Subcutaneous abdominal adipose tissue (tissue), 5 donors: ENCODE measurements around the gene AHDC1.

ENCODE experiments used
- H3K27ac ChIP-seq: one replicate; pipeline ENCODE4 v1.7.0; 2013; ENCODE audit warnings: low read depth, mild to moderate bottlenecking, inconsistent platforms, low read length, moderate library complexity
- H3K27me3 ChIP-seq, 5 donors: one replicate each; pipeline ENCODE4 v1.7.0; 2013; ENCODE audit warnings: low read length in 5 of 5, inconsistent platforms in 1 of 5; ENCODE audit not compliant: control insufficient read depth in 5 of 5, insufficient read depth in 4 of 5
- H3K36me3 ChIP-seq, 5 donors: one replicate each; pipeline ENCODE4 v1.7.0; 2013; ENCODE audit warnings: low read length in 5 of 5; ENCODE audit not compliant: control insufficient read depth in 5 of 5, insufficient read depth in 5 of 5
- H3K4me1 ChIP-seq, 5 donors: one replicate each; pipeline ENCODE4 v1.7.0; 2013; ENCODE audit warnings: low read length in 5 of 5, mild to moderate bottlenecking in 3 of 5, moderate library complexity in 1 of 5; ENCODE audit not compliant: control insufficient read depth in 5 of 5, insufficient read depth in 5 of 5
- H3K4me3 ChIP-seq, 5 donors: one replicate each; pipeline ENCODE4 v1.7.0; 2013; ENCODE audit warnings: low read length in 5 of 5, low read depth in 1 of 5
- H3K9ac ChIP-seq, 5 donors: one replicate each; pipeline ENCODE4 v1.7.0; 2013; ENCODE audit warnings: low read length in 5 of 5, mild to moderate bottlenecking in 4 of 5, moderate library complexity in 3 of 5
- H3K9me3 ChIP-seq, 5 donors: one replicate each; pipeline ENCODE4 v1.7.0; 2013; ENCODE audit warnings: low read length in 5 of 5; ENCODE audit not compliant: control insufficient read depth in 5 of 5
- donor health status: healthy.
- donor health status: healthy.
- donor health status: healthy.
- donor health status: healthy.
- donor health status: healthy.

AHDC1 gene

GRCh38 chr1:27566462-27567145 is 37.3 kb downstream of the AHDC1 start:
- no peaks in the 10 kb centered on the region for H3K9me3 ChIP-seq
- H3K27me3 ChIP-seq: no peaks in the 10 kb centered on the region
- H3K27ac ChIP-seq: no peak overlapping the region
- H3K4me3 ChIP-seq: no peak overlapping the region
- no peaks in the 10 kb centered on the region for H3K36me3 ChIP-seq
- H3K9ac ChIP-seq: peak overlapping the region in 1 of 5 donors; percentile 60
- H3K4me1 ChIP-seq: peaks cover 32 to 96% (median 94%) of the 10 kb centered on the region in 5 donors

- peaks cover 30 to 98% (median 96%) of the 10 kb centered on the region in 5 donors for H3K4me1 ChIP-seq
- H3K27ac ChIP-seq: peak overlapping the region; percentile 72
- peak overlapping the region in 3 of 5 donors; percentile 48 to 63 (median 62) for H3K9ac ChIP-seq
- peaks cover 0 to 7% (median 0%) of the 10 kb centered on the region in 5 donors for H3K36me3 ChIP-seq
- no peak overlapping the region for H3K4me3 ChIP-seq
- H3K27me3 ChIP-seq: no peaks in the 10 kb centered on the region
- no peaks in the 10 kb centered on the region for H3K9me3 ChIP-seq
These were observed 39.0 kb downstream of the AHDC1 start for GRCh38 chr1:27564710-27565649.

DNA sequence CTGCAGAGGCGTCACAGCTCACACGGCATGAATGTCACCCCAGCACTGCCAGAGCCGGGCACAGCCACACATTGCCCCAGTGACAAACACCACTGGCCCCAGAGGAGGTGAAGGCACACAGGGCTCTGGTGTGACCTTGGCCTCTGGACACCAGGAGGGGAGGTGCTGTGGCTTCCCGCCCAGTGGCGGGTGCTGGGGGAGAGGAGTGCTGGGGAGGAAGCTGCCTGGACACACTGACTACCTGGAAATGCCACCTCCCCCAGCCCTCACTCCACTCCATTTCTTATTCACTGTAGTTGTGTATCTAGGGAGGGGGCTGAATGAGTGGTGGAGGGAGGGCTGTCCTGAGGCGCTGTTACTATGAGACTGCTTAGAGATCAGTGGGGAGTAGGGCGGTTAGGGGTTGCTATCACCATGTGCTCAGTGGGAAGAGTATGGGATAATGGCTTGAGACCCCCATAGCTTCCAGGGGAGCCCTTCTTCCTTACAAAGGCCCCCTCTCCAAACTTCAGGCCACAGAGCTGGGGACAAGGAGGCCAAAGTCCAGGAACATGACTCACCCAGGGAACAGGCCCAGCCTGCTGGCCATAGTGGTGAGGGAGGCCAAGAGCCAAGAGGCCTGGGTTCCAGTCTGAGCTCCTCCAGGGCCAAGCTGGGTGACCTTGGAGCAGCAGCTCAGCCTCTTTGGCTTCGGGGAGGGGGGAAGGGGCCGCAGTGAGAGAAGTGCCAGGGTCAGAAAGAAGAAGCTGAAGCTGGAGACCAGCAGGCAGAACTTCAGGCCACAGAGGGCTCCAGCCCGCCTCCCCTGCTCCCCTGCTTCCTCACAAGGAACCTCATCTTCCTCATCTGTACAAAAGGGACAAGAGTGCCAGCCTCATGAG is 40.1 kb downstream of the AHDC1 start:
- H3K4me3 ChIP-seq: no peak overlapping the region
- H3K27ac ChIP-seq: peak overlapping the region; percentile 72
- H3K9ac ChIP-seq: peak overlapping the region in 4 of 5 donors; percentile 48 to 62 (median 54)
- H3K4me1 ChIP-seq: peaks cover 27 to 89% (median 86%) of the 10 kb centered on the region in 5 donors
- peaks cover 0 to 8% (median 0%) of the 10 kb centered on the region in 5 donors for H3K36me3 ChIP-seq
- no peaks in the 10 kb centered on the region for H3K27me3 ChIP-seq
- H3K9me3 ChIP-seq: no peaks in the 10 kb centered on the region

DNA sequence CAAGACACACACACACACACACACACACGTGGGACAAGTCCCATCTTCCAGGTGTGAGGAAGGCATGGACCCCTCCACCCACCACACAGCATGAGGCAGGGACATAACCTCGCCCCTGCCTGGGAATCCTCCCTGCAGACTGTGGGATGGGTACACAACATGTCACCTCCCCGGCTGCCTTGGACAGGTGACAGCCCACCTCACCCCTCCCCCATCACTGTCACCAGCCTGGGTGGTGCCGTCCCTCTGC is 40.7 kb downstream of the AHDC1 start:
- H3K27me3 ChIP-seq: no peaks in the 10 kb centered on the region
- H3K27ac ChIP-seq: peak overlapping the region; percentile 72
- no peaks in the 10 kb centered on the region for H3K9me3 ChIP-seq
- H3K36me3 ChIP-seq: peaks cover 0 to 12% (median 3%) of the 10 kb centered on the region in 5 donors
- peak overlapping the region in 2 of 5 donors; percentile 48 to 52 for H3K9ac ChIP-seq
- H3K4me1 ChIP-seq: peaks cover 27 to 84% (median 83%) of the 10 kb centered on the region in 5 donors
- no peak overlapping the region for H3K4me3 ChIP-seq

GRCh38 chr1:27562534-27563340 is 41.2 kb downstream of the AHDC1 start:
- H3K36me3 ChIP-seq: peaks cover 0 to 17% (median 7%) of the 10 kb centered on the region in 5 donors
- no peaks in the 10 kb centered on the region for H3K9me3 ChIP-seq
- no peaks in the 10 kb centered on the region for H3K27me3 ChIP-seq
- peak overlapping the region; percentile 23 for H3K27ac ChIP-seq
- H3K9ac ChIP-seq: peak overlapping the region in 2 of 5 donors; percentile 37 to 59
- H3K4me1 ChIP-seq: peaks cover 22 to 83% (median 82%) of the 10 kb centered on the region in 5 donors
- H3K4me3 ChIP-seq: no peak overlapping the region

DNA sequence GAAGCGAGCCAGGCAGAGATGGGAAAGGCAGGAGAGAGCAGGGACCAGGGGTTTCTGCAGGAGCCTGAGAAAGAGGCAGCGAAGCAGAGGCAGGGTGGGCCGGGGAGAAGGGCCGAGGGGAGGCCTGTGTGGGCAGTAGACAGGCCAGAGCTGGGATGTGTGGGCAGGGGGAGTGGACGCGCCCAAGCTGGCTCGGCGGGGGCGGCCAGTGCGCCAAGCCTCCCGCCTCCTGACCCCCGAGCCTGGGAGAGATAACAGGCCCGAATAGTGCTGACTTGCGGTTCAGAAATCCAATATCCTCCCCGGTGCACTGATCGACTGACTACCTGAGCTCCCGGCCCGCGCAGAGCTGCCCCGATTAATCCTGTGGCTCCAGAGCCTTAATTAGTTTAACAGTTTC is 41.9 kb downstream of the AHDC1 start:
- no peaks in the 10 kb centered on the region for H3K9me3 ChIP-seq
- peaks cover 20 to 83% (median 82%) of the 10 kb centered on the region in 5 donors for H3K4me1 ChIP-seq
- peaks cover 0 to 17% (median 7%) of the 10 kb centered on the region in 5 donors for H3K36me3 ChIP-seq
- H3K27ac ChIP-seq: peak overlapping the region; percentile 23
- H3K9ac ChIP-seq: peak overlapping the region in 2 of 5 donors; percentile 51 to 59
- no peaks in the 10 kb centered on the region for H3K27me3 ChIP-seq
- H3K4me3 ChIP-seq: peak overlapping the region in 1 of 5 donors; percentile 14

GRCh38 chr1:27561124-27561899 is 42.6 kb downstream of the AHDC1 start:
- H3K9ac ChIP-seq: peak overlapping the region in 2 of 5 donors; percentile 26 to 51
- peaks cover 21 to 84% (median 81%) of the 10 kb centered on the region in 5 donors for H3K4me1 ChIP-seq
- H3K27ac ChIP-seq: no peak overlapping the region

DNA sequence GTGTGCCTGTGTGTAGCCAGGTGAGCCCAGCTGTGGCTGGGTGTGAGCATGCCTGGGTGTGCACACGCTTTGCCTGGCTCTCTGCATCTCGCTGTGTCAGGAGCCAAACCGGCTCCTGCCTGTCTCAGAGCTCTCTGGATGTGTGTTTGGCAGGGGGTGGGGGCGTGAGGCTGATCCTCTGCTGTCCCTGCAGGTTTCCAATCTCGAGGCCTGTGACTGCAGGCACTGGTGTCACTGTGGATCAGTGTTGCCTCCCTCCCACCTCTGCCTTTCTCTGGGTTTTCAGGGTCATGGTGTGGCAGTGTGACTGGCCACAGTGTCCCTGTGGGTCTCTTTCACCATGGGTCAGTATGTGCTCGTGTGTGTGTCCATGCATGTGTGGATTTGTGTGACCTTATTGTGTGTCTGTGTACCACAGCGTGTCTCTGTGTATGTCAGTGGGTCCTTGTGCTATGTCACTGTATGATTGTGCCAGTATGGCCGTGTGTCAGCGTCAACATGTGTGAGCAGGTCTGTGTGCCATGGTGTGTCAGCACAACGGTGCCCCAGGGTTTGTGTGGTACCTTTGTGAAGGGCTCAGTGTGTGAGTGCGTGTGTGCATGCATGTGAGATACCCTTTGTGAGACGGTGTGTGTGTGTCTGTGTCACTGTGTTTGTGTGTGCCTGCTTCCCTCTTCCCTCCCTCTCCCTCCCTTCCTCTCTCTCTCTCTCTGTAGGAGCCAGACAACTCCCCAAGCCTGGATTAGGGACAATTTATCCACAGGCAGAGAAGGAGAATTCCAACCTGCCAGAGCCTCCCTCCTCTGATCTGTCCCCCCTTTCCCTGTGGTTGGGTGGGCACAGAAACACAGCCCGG is 43.4 kb downstream of the AHDC1 start:
- Histone ChIP-seq H3K36me3 (peaks cover 0 to 17% (median 7%) of the 10 kb centered on the region in 5 donors), H3K4me3 (no peak overlapping the region), H3K9me3 (no peaks in the 10 kb centered on the region), H3K27ac (no peak overlapping the region), H3K27me3 (no peaks in the 10 kb centered on the region), H3K4me1 (peaks cover 19 to 84% (median 80%) of the 10 kb centered on the region in 5 donors), H3K9ac (no peak overlapping the region)

More at GRCh38 chr1:27561124-27561899, 42.6 kb downstream of the AHDC1 start:
- H3K9me3 ChIP-seq: no peaks in the 10 kb centered on the region
- no peaks in the 10 kb centered on the region for H3K27me3 ChIP-seq
- H3K4me3 ChIP-seq: peak overlapping the region in 1 of 5 donors; percentile 14
- H3K36me3 ChIP-seq: peaks cover 0 to 17% (median 7%) of the 10 kb centered on the region in 5 donors
